ENCODE data around the gene BDKRB2.

BDKRB2 gene

GRCh38 chr14:96280104-96280503 lies 75.5 kb downstream of the BDKRB2 start:
- no peaks in the 10 kb centered on the region for H3K79me2 ChIP-seq (ENCODE audit: insufficient read depth, low read length)

GRCh38 chr14:96281486-96281885 lies 76.8 kb downstream of the BDKRB2 start:
- Histone ChIP-seq H3K4me2 (ENCODE audit: insufficient read depth, low read length) (no peak overlapping the region), H3K36me3 (ENCODE audit: insufficient read depth, low read length) (peaks cover 16% of the 10 kb centered on the region), H3K4me1 (ENCODE audit: insufficient read depth, low read length) (no peaks in the 10 kb centered on the region), H3K9ac (ENCODE audit: low read depth, low read length) (no peak overlapping the region), H3K27me3 (ENCODE audit: insufficient read depth, low read length, poor library complexity) (no peaks in the 10 kb centered on the region), H3K9me3 (ENCODE audit: insufficient read depth, low read length, severe bottlenecking) (peaks cover 13% of the 10 kb centered on the region), H3K4me3 (ENCODE audit: low read depth in 1 of 2, low read length in 2 of 2) (no peak overlapping the region), H2AFZ (ENCODE audit: low read depth, low read length) (no peak overlapping the region), H3K27ac (ENCODE audit: low read length) (no peak overlapping the region), H3K79me2 (ENCODE audit: insufficient read depth, low read length) (no peaks in the 10 kb centered on the region), H4K20me1 (ENCODE audit: insufficient read depth, low read length) (no peaks in the 10 kb centered on the region)
- ATAC-seq (ENCODE audit: insufficient read depth, low read depth) (no peak), DNase-seq (no peak)
- peak; percentile 4 for TF ChIP-seq CTCF (IDR thresholded peaks at IDR 0.05; ENCODE audit: borderline replicate concordance, extremely low read depth, low read length, poor library complexity, severe bottlenecking)
- no peak for TF ChIP-seq EZH2 (IDR thresholded peaks at IDR 0.05; ENCODE audit: borderline replicate concordance, low read depth, low read length, severe bottlenecking)

More at GRCh38 chr14:96280104-96280503, 75.5 kb downstream of the BDKRB2 start:
- Histone ChIP-seq H3K27ac (ENCODE audit: low read length) (no peak overlapping the region), H3K27me3 (ENCODE audit: insufficient read depth, low read length, poor library complexity) (no peaks in the 10 kb centered on the region), H3K4me3 (ENCODE audit: low read depth in 1 of 2, low read length in 2 of 2) (no peak overlapping the region), H3K9me3 (ENCODE audit: insufficient read depth, low read length, severe bottlenecking) (peaks cover 13% of the 10 kb centered on the region), H2AFZ (ENCODE audit: low read depth, low read length) (no peak overlapping the region), H4K20me1 (ENCODE audit: insufficient read depth, low read length) (no peaks in the 10 kb centered on the region), H3K4me2 (ENCODE audit: insufficient read depth, low read length) (no peak overlapping the region), H3K9ac (ENCODE audit: low read depth, low read length) (no peak overlapping the region), H3K4me1 (ENCODE audit: insufficient read depth, low read length) (no peaks in the 10 kb centered on the region), H3K36me3 (ENCODE audit: insufficient read depth, low read length) (peaks cover 8% of the 10 kb centered on the region)
- DNase-seq (no peak), ATAC-seq (ENCODE audit: insufficient read depth, low read depth) (no peak)
- TF ChIP-seq EZH2 (IDR thresholded peaks at IDR 0.05; ENCODE audit: borderline replicate concordance, low read depth, low read length, severe bottlenecking) (no peak), CTCF (IDR thresholded peaks at IDR 0.05; ENCODE audit: borderline replicate concordance, extremely low read depth, low read length, poor library complexity, severe bottlenecking) (no peak)

- Histone ChIP-seq H3K4me3 (ENCODE audit: low read depth in 1 of 2, low read length in 2 of 2) (no peak overlapping the region), H3K9ac (ENCODE audit: low read depth, low read length) (no peak overlapping the region), H3K9me3 (ENCODE audit: insufficient read depth, low read length, severe bottlenecking) (no peaks in the 10 kb centered on the region), H2AFZ (ENCODE audit: low read depth, low read length) (no peak overlapping the region), H3K4me1 (ENCODE audit: insufficient read depth, low read length) (no peaks in the 10 kb centered on the region), H3K27me3 (ENCODE audit: insufficient read depth, low read length, poor library complexity) (no peaks in the 10 kb centered on the region), H3K36me3 (ENCODE audit: insufficient read depth, low read length) (peaks cover 22% of the 10 kb centered on the region), H3K27ac (ENCODE audit: low read length) (no peak overlapping the region), H3K79me2 (ENCODE audit: insufficient read depth, low read length) (no peaks in the 10 kb centered on the region), H3K4me2 (ENCODE audit: insufficient read depth, low read length) (no peak overlapping the region), H4K20me1 (ENCODE audit: insufficient read depth, low read length) (no peaks in the 10 kb centered on the region)
- TF ChIP-seq EZH2 (IDR thresholded peaks at IDR 0.05; ENCODE audit: borderline replicate concordance, low read depth, low read length, severe bottlenecking) (no peak), CTCF (IDR thresholded peaks at IDR 0.05; ENCODE audit: borderline replicate concordance, extremely low read depth, low read length, poor library complexity, severe bottlenecking) (no peak)
- DNase-seq (no peak), ATAC-seq (ENCODE audit: insufficient read depth, low read depth) (no peak)
Observed at GRCh38 chr14:96284008-96284407, 79.4 kb downstream of the BDKRB2 start.

GRCh38 chr14:96284430-96284829 lies 79.8 kb downstream of the BDKRB2 start:
- Histone ChIP-seq H3K4me1 (ENCODE audit: insufficient read depth, low read length) (no peaks in the 10 kb centered on the region), H4K20me1 (ENCODE audit: insufficient read depth, low read length) (no peaks in the 10 kb centered on the region), H3K27ac (ENCODE audit: low read length) (no peak overlapping the region), H3K4me3 (ENCODE audit: low read depth in 1 of 2, low read length in 2 of 2) (no peak overlapping the region), H2AFZ (ENCODE audit: low read depth, low read length) (no peak overlapping the region), H3K4me2 (ENCODE audit: insufficient read depth, low read length) (no peak overlapping the region), H3K79me2 (ENCODE audit: insufficient read depth, low read length) (no peaks in the 10 kb centered on the region), H3K27me3 (ENCODE audit: insufficient read depth, low read length, poor library complexity) (no peaks in the 10 kb centered on the region), H3K36me3 (ENCODE audit: insufficient read depth, low read length) (peaks cover 26% of the 10 kb centered on the region), H3K9ac (ENCODE audit: low read depth, low read length) (no peak overlapping the region), H3K9me3 (ENCODE audit: insufficient read depth, low read length, severe bottlenecking) (no peaks in the 10 kb centered on the region)
- TF ChIP-seq CTCF (IDR thresholded peaks at IDR 0.05; ENCODE audit: borderline replicate concordance, extremely low read depth, low read length, poor library complexity, severe bottlenecking), result no peak
- no peak for TF ChIP-seq EZH2 (IDR thresholded peaks at IDR 0.05; ENCODE audit: borderline replicate concordance, low read depth, low read length, severe bottlenecking)
- no peak for DNase-seq
- no peak for ATAC-seq (ENCODE audit: insufficient read depth, low read depth)
